ENCODE measurements around the gene PRKCH.

GRCh38 chr14:61569812-61570548 lies 248.6 kb downstream of the PRKCH start:
- no peak for TF ChIP-seq CTCF (IDR thresholded peaks at IDR 0.05)
- no peak for TF ChIP-seq SIN3A (IDR thresholded peaks at IDR 0.05; ENCODE audit: borderline replicate concordance, insufficient read depth, low read depth, low read length)
- no peak for TF ChIP-seq TCF7L2 (IDR thresholded peaks at IDR 0.05; ENCODE audit: low read depth, low read length)
- TF ChIP-seq POLR2AphosphoS5 (IDR thresholded peaks at IDR 0.05; ENCODE audit: low read depth, low read length), result no peak

All from Panc1 (cell line).